Activated CD8-positive, alpha-beta memory T cell treated with anti-CD3 and anti-CD28 coated beads for 36 hours (primary cell): ENCODE data around the gene SPINT1. TPM values are rescaled to one million over a fixed set of nuclear protein-coding genes. Genes with fewer than 3 reads are reported as not detected.

Source experiments
- CTCF ChIA-PET: fragments of 350-600 bp; sonication (Branson Sonifier 250); formaldehyde crosslinking; loops from one replicate; lab custom pipeline; 2021; ENCODE audit warnings: antibody characterized with exemption; lab: Charles Lee
- POLR2A ChIA-PET: fragments of 350-600 bp; sonication (Branson Sonifier 250); formaldehyde crosslinking; loops from one replicate; lab custom pipeline; 2021; ENCODE audit warnings: antibody characterized with exemption; lab: Charles Lee
- total RNA-seq, 2 experiments: library from RNA; stranded (reverse); gene quantifications; one replicate each; pipeline ENCODE4 v1.2.3, GENCODE V29; 2021

Gene SPINT1
- total RNA-seq, 2 experiments from 2014 or later, result 9.6 to 10.1 TPM

- POLR2A ChIA-PET, result no interaction called here
- CTCF ChIA-PET, result interaction anchor here (1.0 to 3.1 kb wide), 2 partner anchors 40 to 54 kb away, joined by 3 to 12 read pairs; no protein-coding TSS in a partner anchor
Observed at GRCh38 chr15:40852529-40852928, 8.7 kb downstream of the SPINT1 start.

GRCh38 chr15:40853241-40853890 lies 9.5 kb downstream of the SPINT1 start:
- ChIA-PET CTCF (interaction anchor here (1.0 to 3.1 kb wide), 2 partner anchors 39 to 53 kb away, joined by 3 to 12 read pairs; no protein-coding TSS in a partner anchor), POLR2A (no interaction called here)

GRCh38 chr15:40854161-40854560 lies 10.3 kb downstream of the SPINT1 start:
- POLR2A ChIA-PET, result no interaction called here
- CTCF ChIA-PET, result interaction anchor here (1.6 to 3.1 kb wide), 2 partner anchors 38 to 40 kb away, joined by 6 to 12 read pairs; partner anchors contain the start of gene VPS18

- ChIA-PET CTCF (interaction anchor here (1.1 to 3.1 kb wide), 3 partner anchors 16 to 39 kb away, joined by 3 to 12 read pairs (median 6); partner anchors contain the start of gene VPS18), POLR2A (no interaction called here)
Observed at GRCh38 chr15:40855706-40856234, 11.9 kb downstream of the SPINT1 start.

GRCh38 chr15:40856746-40857145 lies 12.9 kb downstream of the SPINT1 start:
- ChIA-PET POLR2A (no interaction called here), CTCF (interaction anchor here (0.5 to 4.3 kb wide), 11 partner anchors 10 to 1693 kb away, joined by 3 to 63 read pairs (median 18); partner anchors contain the start of genes DNAJC17, RHOV, SPINT1 and ZFYVE19)

GRCh38 chr15:40857601-40858341 lies 13.9 kb downstream of the SPINT1 start:
- ChIA-PET CTCF (interaction anchor here (0.5 to 4.3 kb wide), 25 partner anchors 9 to 1692 kb away, joined by 3 to 63 read pairs (median 5); partner anchors contain the start of genes C15orf62, DLL4, DNAJC17 and RHOV), POLR2A (interaction anchor here (0.9 to 2.2 kb wide), 3 partner anchors 34 to 51 kb away, joined by 4 to 21 read pairs (median 4); partner anchors contain the start of genes DNAJC17, VPS18 and ZFYVE19)

GRCh38 chr15:40858706-40859105 lies 14.9 kb downstream of the SPINT1 start:
- ChIA-PET CTCF (interaction anchor here (0.5 to 4.3 kb wide), 25 partner anchors 9 to 1310 kb away, joined by 3 to 63 read pairs (median 5); partner anchors contain the start of genes C15orf62, CCDC32, DNAJC17 and RHOV), POLR2A (interaction anchor here (0.9 to 2.2 kb wide), 3 partner anchors 15 to 36 kb away, joined by 3 to 21 read pairs (median 6); partner anchors contain the start of genes SPINT1 and VPS18)

- ChIA-PET POLR2A (interaction anchor here (0.9 to 2.2 kb wide), 3 partner anchors 14 to 35 kb away, joined by 3 to 21 read pairs (median 6); partner anchors contain the start of genes SPINT1 and VPS18), CTCF (interaction anchor here (0.5 to 4.3 kb wide), 27 partner anchors 8 to 1309 kb away, joined by 3 to 63 read pairs (median 4); partner anchors contain the start of genes C15orf62, CCDC32, DNAJC17 and RHOV)
Observed at GRCh38 chr15:40859206-40859851, 15.5 kb downstream of the SPINT1 start.

- CTCF ChIA-PET, result interaction anchor here (0.6 to 1.2 kb wide), 3 partner anchors 16 to 116 kb away, joined by 3 to 4 read pairs (median 3); no protein-coding TSS in a partner anchor
Observed at GRCh38 chr15:40861147-40861546, 17.3 kb downstream of the SPINT1 start.

GRCh38 chr15:40863660-40864270 lies 19.9 kb downstream of the SPINT1 start:
- CTCF ChIA-PET, result interaction anchor here (1.6 kb wide), 1 partner anchor 10 kb away, joined by 5 read pairs; the partner anchor contains the start of gene RHOV

More at GRCh38 chr15:40861147-40861546, 17.3 kb downstream of the SPINT1 start:
- POLR2A ChIA-PET, result interaction anchor here (0.7 kb wide), 1 partner anchor 13 kb away, joined by 3 read pairs; no protein-coding TSS in a partner anchor

GRCh38 chr15:40867199-40867598 lies 23.4 kb downstream of the SPINT1 start:
- ChIA-PET CTCF (interaction anchor here (1.2 to 1.3 kb wide), 2 partner anchors 8 to 12 kb away, joined by 3 to 4 read pairs; no protein-coding TSS in a partner anchor), POLR2A (interaction anchor here (0.6 kb wide), 1 partner anchor 22 kb away, joined by 5 read pairs; no protein-coding TSS in a partner anchor)

More at GRCh38 chr15:40863660-40864270, 19.9 kb downstream of the SPINT1 start:
- POLR2A ChIA-PET, result no interaction called here

GRCh38 chr15:40869686-40870085 lies 25.8 kb downstream of the SPINT1 start:
- ChIA-PET POLR2A (no interaction called here), CTCF (interaction anchor here (1.1 to 1.3 kb wide), 2 partner anchors 11 to 25 kb away, joined by 3 to 9 read pairs; partner anchors contain the start of gene VPS18)

GRCh38 chr15:40870716-40871115 lies 26.9 kb downstream of the SPINT1 start:
- ChIA-PET CTCF (interaction anchor here (0.9 to 4.3 kb wide), 4 partner anchors 12 to 89 kb away, joined by 3 to 63 read pairs (median 4); partner anchors contain the start of gene VPS18), POLR2A (no interaction called here)

- ChIA-PET CTCF (interaction anchor here (0.9 to 4.6 kb wide), 7 partner anchors 13 to 90 kb away, joined by 3 to 63 read pairs (median 4); partner anchors contain the start of gene VPS18), POLR2A (no interaction called here)
Observed at GRCh38 chr15:40871749-40872617, 28.1 kb downstream of the SPINT1 start.

GRCh38 chr15:40872791-40873693 lies 29.2 kb downstream of the SPINT1 start:
- ChIA-PET POLR2A (interaction anchor here (0.6 to 1.0 kb wide), 4 partner anchors 14 to 283 kb away, joined by 3 to 4 read pairs (median 3); partner anchors contain the start of gene DNAJC17), CTCF (interaction anchor here (0.8 to 4.6 kb wide), 8 partner anchors 9 to 72 kb away, joined by 3 to 63 read pairs (median 6); partner anchors contain the start of gene VPS18)
